ENCODE results near the gene PRELID2.

GRCh38 chr5:145739843-145740242, 95.3 kb downstream of the PRELID2 start:
- TF ChIP-seq CTCF (IDR thresholded peaks at IDR 0.05) (no peak), POLR2A (IDR thresholded peaks at IDR 0.05) (no peak), POLR2AphosphoS5 (IDR thresholded peaks at IDR 0.05) (no peak)

Measured in prostate gland (tissue), 2 donors.